ENCODE data around the gene CTSA.

- TF ChIP-seq POLR2A (IDR thresholded peaks at IDR 0.05): no peak
- TF ChIP-seq, protein P1, sequence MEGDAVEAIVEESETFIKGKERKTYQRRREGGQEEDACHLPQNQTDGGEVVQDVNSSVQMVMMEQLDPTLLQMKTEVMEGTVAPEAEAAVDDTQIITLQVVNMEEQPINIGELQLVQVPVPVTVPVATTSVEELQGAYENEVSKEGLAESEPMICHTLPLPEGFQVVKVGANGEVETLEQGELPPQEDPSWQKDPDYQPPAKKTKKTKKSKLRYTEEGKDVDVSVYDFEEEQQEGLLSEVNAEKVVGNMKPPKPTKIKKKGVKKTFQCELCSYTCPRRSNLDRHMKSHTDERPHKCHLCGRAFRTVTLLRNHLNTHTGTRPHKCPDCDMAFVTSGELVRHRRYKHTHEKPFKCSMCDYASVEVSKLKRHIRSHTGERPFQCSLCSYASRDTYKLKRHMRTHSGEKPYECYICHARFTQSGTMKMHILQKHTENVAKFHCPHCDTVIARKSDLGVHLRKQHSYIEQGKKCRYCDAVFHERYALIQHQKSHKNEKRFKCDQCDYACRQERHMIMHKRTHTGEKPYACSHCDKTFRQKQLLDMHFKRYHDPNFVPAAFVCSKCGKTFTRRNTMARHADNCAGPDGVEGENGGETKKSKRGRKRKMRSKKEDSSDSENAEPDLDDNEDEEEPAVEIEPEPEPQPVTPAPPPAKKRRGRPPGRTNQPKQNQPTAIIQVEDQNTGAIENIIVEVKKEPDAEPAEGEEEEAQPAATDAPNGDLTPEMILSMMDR (IDR thresholded peaks at IDR 0.05): no peak
These were observed 12.9 kb upstream of the CTSA start for GRCh38 chr20:45878076-45878761.

All from thyroid gland (tissue), 4 donors.